ENCODE measurements around the gene RGS14.

The RGS14 gene

GRCh38 chr5:177346820-177347219 lies 10.9 kb upstream of the RGS14 start:
- H3K27ac ChIP-seq (ENCODE audit: low read depth, low read length): no peak overlapping the region
- peaks cover 12 to 25% (median 24%) of the 10 kb centered on the region in 5 donors for H3K4me1 ChIP-seq (ENCODE audit: control insufficient read depth in 5 of 5, insufficient read depth in 5 of 5, low read length in 5 of 5)
- H3K27me3 ChIP-seq (ENCODE audit: control insufficient read depth in 5 of 5, insufficient read depth in 4 of 5, low read length in 5 of 5): no peaks in the 10 kb centered on the region
- peaks cover 6 to 32% (median 13%) of the 10 kb centered on the region in 5 donors for H3K36me3 ChIP-seq (ENCODE audit: control insufficient read depth in 5 of 5, insufficient read depth in 5 of 5, low read length in 5 of 5)
- H3K9ac ChIP-seq (ENCODE audit: low read length in 5 of 5): no peak overlapping the region
- no peaks in the 10 kb centered on the region for H3K9me3 ChIP-seq (ENCODE audit: control insufficient read depth in 5 of 5, low read length in 5 of 5)
- H3K4me3 ChIP-seq (ENCODE audit: low read depth in 1 of 5, low read length in 5 of 5): no peak overlapping the region

GRCh38 chr5:177347699-177348098 lies 10.0 kb upstream of the RGS14 start:
- Histone ChIP-seq H3K4me1 (ENCODE audit: control insufficient read depth in 5 of 5, insufficient read depth in 5 of 5, low read length in 5 of 5) (peaks cover 12 to 31% (median 30%) of the 10 kb centered on the region in 5 donors), H3K27me3 (ENCODE audit: control insufficient read depth in 5 of 5, insufficient read depth in 4 of 5, low read length in 5 of 5) (no peaks in the 10 kb centered on the region), H3K4me3 (ENCODE audit: low read depth in 1 of 5, low read length in 5 of 5) (no peak overlapping the region), H3K36me3 (ENCODE audit: control insufficient read depth in 5 of 5, insufficient read depth in 5 of 5, low read length in 5 of 5) (peaks cover 4 to 31% (median 13%) of the 10 kb centered on the region in 5 donors), H3K27ac (ENCODE audit: low read depth, low read length) (no peak overlapping the region), H3K9ac (ENCODE audit: low read length in 5 of 5) (no peak overlapping the region), H3K9me3 (ENCODE audit: control insufficient read depth in 5 of 5, low read length in 5 of 5) (no peaks in the 10 kb centered on the region)

DNA sequence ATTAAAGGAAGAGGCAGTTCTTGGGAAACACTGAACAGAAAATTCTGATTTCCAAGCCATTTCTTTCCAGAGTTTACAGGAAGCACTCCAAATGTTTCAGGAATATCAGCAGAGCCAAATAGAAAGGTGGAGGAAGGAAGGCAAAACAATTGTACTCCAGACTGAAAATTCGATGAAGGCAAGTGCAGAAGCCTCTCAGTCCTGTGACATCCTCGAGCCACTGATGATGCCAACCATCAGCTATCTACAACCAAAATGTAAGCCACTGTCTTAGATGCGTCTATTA lies 8.4 kb upstream of the RGS14 start:
- Histone ChIP-seq H3K9ac (ENCODE audit: low read length in 5 of 5) (no peak overlapping the region), H3K4me3 (ENCODE audit: low read depth in 1 of 5, low read length in 5 of 5) (no peak overlapping the region), H3K4me1 (ENCODE audit: control insufficient read depth in 5 of 5, insufficient read depth in 5 of 5, low read length in 5 of 5) (peaks cover 12 to 31% (median 30%) of the 10 kb centered on the region in 5 donors), H3K9me3 (ENCODE audit: control insufficient read depth in 5 of 5, low read length in 5 of 5) (no peaks in the 10 kb centered on the region), H3K27me3 (ENCODE audit: control insufficient read depth in 5 of 5, insufficient read depth in 4 of 5, low read length in 5 of 5) (no peaks in the 10 kb centered on the region), H3K36me3 (ENCODE audit: control insufficient read depth in 5 of 5, insufficient read depth in 5 of 5, low read length in 5 of 5) (peaks cover 4 to 25% (median 10%) of the 10 kb centered on the region in 5 donors), H3K27ac (ENCODE audit: low read depth, low read length) (no peak overlapping the region)

DNA sequence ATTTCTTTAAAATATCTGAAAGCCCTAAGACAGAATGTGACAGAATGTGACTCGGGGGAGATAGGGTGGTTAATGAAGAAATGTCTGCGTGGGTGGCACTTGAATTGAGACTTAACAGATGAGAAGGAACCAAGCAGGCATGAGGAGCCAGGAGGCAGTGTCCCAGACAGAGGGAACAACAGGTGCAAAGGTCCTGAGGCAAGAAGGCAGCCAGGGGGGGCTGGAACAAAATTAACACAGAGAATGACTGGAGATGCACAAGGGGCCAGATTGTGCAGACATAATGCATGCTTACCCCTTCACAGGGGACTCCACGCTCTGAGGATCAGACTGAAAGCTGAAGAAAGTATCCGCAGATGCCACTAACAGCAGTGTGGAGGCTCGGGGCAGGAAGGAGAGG lies 8.0 kb upstream of the RGS14 start:
- Histone ChIP-seq H3K27ac (ENCODE audit: low read depth, low read length) (no peak overlapping the region), H3K9ac (ENCODE audit: low read length in 5 of 5) (peak overlapping the region in 2 of 5 donors; percentile 99 to 100), H3K4me3 (ENCODE audit: low read depth in 1 of 5, low read length in 5 of 5) (peak overlapping the region in 4 of 5 donors; percentile 51 to 100 (median 94)), H3K9me3 (ENCODE audit: control insufficient read depth in 5 of 5, low read length in 5 of 5) (no peaks in the 10 kb centered on the region), H3K27me3 (ENCODE audit: control insufficient read depth in 5 of 5, insufficient read depth in 4 of 5, low read length in 5 of 5) (no peaks in the 10 kb centered on the region), H3K4me1 (ENCODE audit: control insufficient read depth in 5 of 5, insufficient read depth in 5 of 5, low read length in 5 of 5) (peaks cover 12 to 31% (median 30%) of the 10 kb centered on the region in 5 donors), H3K36me3 (ENCODE audit: control insufficient read depth in 5 of 5, insufficient read depth in 5 of 5, low read length in 5 of 5) (peaks cover 4 to 25% (median 10%) of the 10 kb centered on the region in 5 donors)

GRCh38 chr5:177350776-177351391 lies 6.8 kb upstream of the RGS14 start:
- Histone ChIP-seq H3K9me3 (ENCODE audit: control insufficient read depth in 5 of 5, low read length in 5 of 5) (peaks cover 0 to 3% (median 0%) of the 10 kb centered on the region in 5 donors), H3K27me3 (ENCODE audit: control insufficient read depth in 5 of 5, insufficient read depth in 4 of 5, low read length in 5 of 5) (no peaks in the 10 kb centered on the region), H3K27ac (ENCODE audit: low read depth, low read length) (peak overlapping the region; percentile 92), H3K9ac (ENCODE audit: low read length in 5 of 5) (peak overlapping the region; percentile 95 to 100 (median 99)), H3K36me3 (ENCODE audit: control insufficient read depth in 5 of 5, insufficient read depth in 5 of 5, low read length in 5 of 5) (peaks cover 4 to 20% (median 10%) of the 10 kb centered on the region in 5 donors), H3K4me3 (ENCODE audit: low read depth in 1 of 5, low read length in 5 of 5) (peak overlapping the region; percentile 88 to 100 (median 100)), H3K4me1 (ENCODE audit: control insufficient read depth in 5 of 5, insufficient read depth in 5 of 5, low read length in 5 of 5) (peaks cover 12 to 34% (median 30%) of the 10 kb centered on the region in 5 donors)

DNA sequence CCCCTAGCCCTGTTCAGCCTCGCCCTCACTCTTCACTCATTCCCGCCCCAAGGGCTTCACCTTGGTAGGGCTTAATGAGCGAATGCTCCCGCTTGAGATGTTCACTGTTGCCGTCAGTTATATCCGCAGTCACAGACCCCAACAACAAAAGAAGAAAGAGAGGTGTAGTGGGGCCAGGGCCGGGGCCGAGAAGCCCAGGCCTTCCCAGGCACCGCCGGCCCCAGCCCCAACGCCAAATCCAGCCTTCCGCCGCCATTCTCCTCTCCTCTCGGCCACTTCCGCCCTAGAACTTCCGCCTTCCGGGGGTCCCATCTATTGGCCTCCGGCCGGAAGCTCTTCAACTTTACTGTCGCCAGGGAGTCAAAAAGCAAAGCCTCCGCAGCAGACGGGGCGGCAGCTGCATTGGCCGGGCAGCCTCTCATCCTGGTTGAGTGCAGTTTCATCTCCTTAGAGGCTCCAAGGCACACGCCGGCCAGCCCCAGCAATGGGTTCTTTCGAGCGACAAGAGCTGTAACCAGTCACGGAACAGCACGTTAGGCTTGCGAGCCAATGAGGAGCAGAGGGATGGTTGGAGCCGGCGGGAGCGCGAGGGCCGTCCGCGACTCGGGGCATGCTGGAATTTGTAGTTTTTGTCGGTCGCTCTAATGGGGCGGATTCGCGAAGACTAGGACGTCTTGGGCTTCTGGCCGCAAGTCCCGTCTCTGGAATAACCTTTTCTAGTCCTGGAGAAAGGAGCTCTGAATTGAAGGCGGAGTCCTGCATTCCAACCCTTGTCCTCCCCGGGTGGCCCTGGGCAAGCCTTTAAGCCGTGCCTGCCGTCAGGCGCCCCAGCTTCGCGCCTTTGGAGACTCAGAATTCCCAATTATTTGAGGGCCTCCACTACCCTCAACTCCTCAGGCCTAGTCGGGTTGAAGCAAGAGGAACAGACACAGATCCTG lies 6.1 kb upstream of the RGS14 start, which contains the start of gene LMAN2:
TSS of gene LMAN2 (minus strand) at position 277 of the 938 bp plus-strand sequence. CDS start at position 256, 21 bp downstream.
- Histone ChIP-seq H3K27me3 (ENCODE audit: control insufficient read depth in 5 of 5, insufficient read depth in 4 of 5, low read length in 5 of 5) (no peaks in the 10 kb centered on the region), H3K4me1 (ENCODE audit: control insufficient read depth in 5 of 5, insufficient read depth in 5 of 5, low read length in 5 of 5) (peaks cover 12 to 37% (median 30%) of the 10 kb centered on the region in 5 donors), H3K9ac (ENCODE audit: low read length in 5 of 5) (peak within 1 kb of the TSS; percentile 95 to 100 (median 99)), H3K36me3 (ENCODE audit: control insufficient read depth in 5 of 5, insufficient read depth in 5 of 5, low read length in 5 of 5) (peaks cover 0 to 17% (median 10%) of the 10 kb centered on the region in 5 donors), H3K4me3 (ENCODE audit: low read depth in 1 of 5, low read length in 5 of 5) (peak within 1 kb of the TSS; percentile 88 to 100 (median 100)), H3K27ac (ENCODE audit: low read depth, low read length) (peak within 1 kb of the TSS; percentile 92), H3K9me3 (ENCODE audit: control insufficient read depth in 5 of 5, low read length in 5 of 5) (peaks cover 0 to 3% (median 0%) of the 10 kb centered on the region in 5 donors)

- H3K4me1 ChIP-seq (ENCODE audit: control insufficient read depth in 5 of 5, insufficient read depth in 5 of 5, low read length in 5 of 5): peaks cover 10 to 52% (median 40%) of the 10 kb centered on the region in 5 donors
- H3K36me3 ChIP-seq (ENCODE audit: control insufficient read depth in 5 of 5, insufficient read depth in 5 of 5, low read length in 5 of 5): peaks cover 0 to 10% (median 2%) of the 10 kb centered on the region in 5 donors
- H3K27ac ChIP-seq (ENCODE audit: low read depth, low read length): no peak overlapping the region
Observed at GRCh38 chr5:177353093-177353492, 4.6 kb upstream of the RGS14 start.

GRCh38 chr5:177354256-177354655 lies 3.5 kb upstream of the RGS14 start:
- Histone ChIP-seq H3K36me3 (ENCODE audit: control insufficient read depth in 5 of 5, insufficient read depth in 5 of 5, low read length in 5 of 5) (peaks cover 0 to 7% (median under 1%) of the 10 kb centered on the region in 5 donors), H3K27ac (ENCODE audit: low read depth, low read length) (no peak overlapping the region), H3K9ac (ENCODE audit: low read length in 5 of 5) (no peak overlapping the region), H3K4me1 (ENCODE audit: control insufficient read depth in 5 of 5, insufficient read depth in 5 of 5, low read length in 5 of 5) (peaks cover 7 to 58% (median 41%) of the 10 kb centered on the region in 5 donors), H3K27me3 (ENCODE audit: control insufficient read depth in 5 of 5, insufficient read depth in 4 of 5, low read length in 5 of 5) (peaks cover 0 to 11% (median 6%) of the 10 kb centered on the region in 5 donors), H3K4me3 (ENCODE audit: low read depth in 1 of 5, low read length in 5 of 5) (no peak overlapping the region), H3K9me3 (ENCODE audit: control insufficient read depth in 5 of 5, low read length in 5 of 5) (peaks cover 0 to 3% (median 0%) of the 10 kb centered on the region in 5 donors)

More at GRCh38 chr5:177353093-177353492, 4.6 kb upstream of the RGS14 start:
- no peak overlapping the region for H3K9ac ChIP-seq (ENCODE audit: low read length in 5 of 5)
- H3K27me3 ChIP-seq (ENCODE audit: control insufficient read depth in 5 of 5, insufficient read depth in 4 of 5, low read length in 5 of 5): peaks cover 0 to 6% (median under 1%) of the 10 kb centered on the region in 5 donors
- H3K4me3 ChIP-seq (ENCODE audit: low read depth in 1 of 5, low read length in 5 of 5): no peak overlapping the region
- peaks cover 0 to 3% (median 0%) of the 10 kb centered on the region in 5 donors for H3K9me3 ChIP-seq (ENCODE audit: control insufficient read depth in 5 of 5, low read length in 5 of 5)

- Histone ChIP-seq H3K4me3 (ENCODE audit: low read depth in 1 of 5, low read length in 5 of 5) (no peak overlapping the region), H3K9me3 (ENCODE audit: control insufficient read depth in 5 of 5, low read length in 5 of 5) (peaks cover 0 to 3% (median 0%) of the 10 kb centered on the region in 5 donors), H3K9ac (ENCODE audit: low read length in 5 of 5) (no peak overlapping the region), H3K36me3 (ENCODE audit: control insufficient read depth in 5 of 5, insufficient read depth in 5 of 5, low read length in 5 of 5) (peaks cover 0 to 5% (median 0%) of the 10 kb centered on the region in 5 donors), H3K4me1 (ENCODE audit: control insufficient read depth in 5 of 5, insufficient read depth in 5 of 5, low read length in 5 of 5) (peaks cover 5 to 54% (median 38%) of the 10 kb centered on the region in 5 donors), H3K27ac (ENCODE audit: low read depth, low read length) (no peak overlapping the region), H3K27me3 (ENCODE audit: control insufficient read depth in 5 of 5, insufficient read depth in 4 of 5, low read length in 5 of 5) (peaks cover 0 to 11% (median 9%) of the 10 kb centered on the region in 5 donors)
Observed at GRCh38 chr5:177354711-177355110, 3.0 kb upstream of the RGS14 start.

Data from subcutaneous abdominal adipose tissue (tissue), 5 donors.